Hematopoietic multipotent progenitor cell treated with erythropoietin and hydrocortisone succinate and interleukin-3 and kit ligand, for 6 days (in vitro differentiated cells): ENCODE data around the gene NUAK2.

Experiments used
- DNase-seq: peaks from one replicate; pipeline ENCODE4 v3.0.0-alpha.2; 2015

NUAK2 gene

DNA sequence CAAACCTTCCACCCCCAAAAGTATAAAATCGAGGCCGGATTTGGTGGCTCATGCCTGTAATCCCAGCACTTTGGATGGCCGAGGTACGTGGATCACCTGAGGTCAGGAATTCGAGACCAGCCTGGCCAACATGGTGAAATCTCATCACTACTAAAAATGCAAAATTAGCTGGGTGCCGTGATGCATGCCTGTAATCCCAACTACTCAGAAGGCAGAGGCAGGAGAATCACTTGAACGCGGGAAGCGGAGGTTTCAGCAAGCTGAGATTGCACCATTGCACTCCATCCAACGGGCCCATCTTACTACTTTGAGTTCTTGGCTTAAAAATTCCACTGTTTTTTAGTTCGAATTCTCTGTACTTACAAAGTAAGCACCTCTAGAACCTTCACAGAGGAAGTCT is 24.2 kb upstream of the NUAK2 start:
- no peak for DNase-seq

DNA sequence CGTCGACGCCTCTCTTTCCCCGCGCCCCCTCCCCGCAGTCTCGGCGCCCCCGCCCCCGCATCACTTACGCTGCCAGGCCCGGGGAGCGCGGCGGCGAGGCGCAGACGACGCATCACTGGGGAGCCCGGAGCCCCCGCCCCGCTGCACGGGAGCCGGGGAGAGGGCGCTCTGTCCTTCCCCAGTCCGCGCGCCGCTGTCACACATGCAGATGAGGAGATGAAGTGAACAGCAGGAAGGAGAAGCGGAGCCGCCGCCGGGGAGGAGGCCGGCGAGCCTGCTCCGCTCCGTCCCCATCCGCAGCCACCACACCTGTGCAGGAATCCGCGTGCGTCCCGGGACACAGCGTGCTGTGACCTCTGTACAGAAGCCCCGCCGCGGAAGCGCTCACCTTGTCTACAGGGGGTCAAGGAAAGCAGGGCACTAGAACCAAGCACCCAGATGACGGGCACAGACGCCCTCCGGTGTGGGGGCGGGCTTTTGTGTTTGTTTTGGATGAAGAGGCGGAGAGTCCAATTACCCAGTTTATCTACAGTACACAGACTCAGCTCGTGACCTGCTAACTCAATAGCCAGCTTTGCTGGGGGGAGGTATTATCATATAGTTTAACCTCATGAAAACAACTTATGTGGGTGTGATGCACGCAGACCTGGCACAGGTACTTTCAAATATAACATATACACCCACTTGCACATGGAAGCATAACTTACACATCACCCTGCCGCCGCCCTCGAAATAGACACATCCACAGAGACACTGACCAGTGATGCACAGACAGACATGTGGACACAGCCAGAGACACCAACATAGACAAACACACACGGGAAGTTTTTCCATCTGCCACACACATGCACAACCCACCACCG is 22.8 kb upstream of the NUAK2 start:
- peak; percentile 92 for DNase-seq

DNA sequence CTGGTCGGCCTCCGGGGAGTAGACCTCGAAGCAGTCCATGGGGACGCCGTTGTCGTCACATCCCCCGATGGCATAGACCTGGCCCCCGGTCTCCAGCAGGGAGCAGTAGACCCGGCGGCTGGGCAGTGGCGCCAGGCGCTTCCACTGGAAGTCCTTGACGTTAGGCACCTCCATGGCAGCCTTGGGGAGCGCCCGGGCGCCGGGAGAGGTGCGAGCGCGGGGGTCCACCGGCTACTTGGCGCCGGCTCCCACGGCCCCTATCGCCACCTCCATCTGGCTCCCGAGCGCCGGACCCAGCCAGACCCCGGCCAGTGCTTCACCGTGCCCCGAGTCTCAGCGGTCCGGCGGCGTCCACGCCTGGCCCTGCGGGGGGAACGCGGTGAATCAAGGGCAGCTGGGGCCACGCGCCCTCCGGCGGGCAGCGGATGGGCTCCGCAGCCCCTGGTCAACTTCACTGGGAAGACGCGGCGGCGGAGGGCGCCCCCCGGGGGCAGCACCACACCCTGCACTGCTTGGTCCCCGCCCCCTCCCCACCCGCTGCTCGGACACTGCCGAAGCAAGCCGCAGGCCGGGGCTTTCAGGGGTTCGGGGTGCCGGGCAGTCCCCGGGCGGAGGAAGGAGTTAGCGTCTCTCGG is 22.0 kb upstream of the NUAK2 start:
- DNase-seq, result peak; percentile 63

DNA sequence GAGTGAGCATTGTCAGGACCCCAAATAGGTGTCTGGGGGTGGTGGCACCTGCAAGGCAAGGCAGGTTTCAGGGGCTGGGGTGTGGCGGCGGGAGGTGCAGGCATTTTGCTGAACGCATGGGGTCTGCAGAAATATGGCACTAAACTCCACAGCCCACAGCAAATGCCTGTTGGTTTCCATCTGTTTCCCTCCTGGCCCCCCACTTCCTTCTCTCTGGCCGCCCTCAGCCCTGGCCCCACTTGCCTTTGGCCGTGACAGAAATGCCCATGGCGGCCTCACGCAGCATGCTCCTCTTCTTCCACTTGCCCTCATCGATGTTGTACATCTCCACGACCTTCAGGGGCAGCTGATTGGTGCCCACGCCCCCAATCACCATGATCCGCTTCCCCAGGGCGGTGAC is 21.4 kb upstream of the NUAK2 start:
- DNase-seq, result no peak

DNA sequence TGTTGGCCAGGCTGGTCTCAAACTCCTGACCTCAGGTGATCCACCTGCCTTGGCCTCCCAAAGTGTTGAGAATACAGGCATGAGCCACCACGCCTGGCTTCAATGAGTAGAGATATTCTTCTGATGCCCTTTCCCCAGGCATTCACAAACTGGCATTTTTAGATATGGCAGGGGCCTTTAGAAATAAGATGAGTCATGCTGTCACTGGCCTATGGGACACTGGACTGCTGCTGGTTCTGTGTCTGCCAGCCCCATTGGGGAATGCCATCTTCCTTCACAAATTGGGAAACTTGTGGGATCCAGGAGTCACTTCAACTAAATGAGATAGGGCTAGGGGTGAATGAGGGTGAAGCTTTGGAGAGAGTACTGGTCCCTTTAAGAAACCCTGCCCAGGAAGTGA is 19.1 kb upstream of the NUAK2 start:
- DNase-seq, result no peak

DNA sequence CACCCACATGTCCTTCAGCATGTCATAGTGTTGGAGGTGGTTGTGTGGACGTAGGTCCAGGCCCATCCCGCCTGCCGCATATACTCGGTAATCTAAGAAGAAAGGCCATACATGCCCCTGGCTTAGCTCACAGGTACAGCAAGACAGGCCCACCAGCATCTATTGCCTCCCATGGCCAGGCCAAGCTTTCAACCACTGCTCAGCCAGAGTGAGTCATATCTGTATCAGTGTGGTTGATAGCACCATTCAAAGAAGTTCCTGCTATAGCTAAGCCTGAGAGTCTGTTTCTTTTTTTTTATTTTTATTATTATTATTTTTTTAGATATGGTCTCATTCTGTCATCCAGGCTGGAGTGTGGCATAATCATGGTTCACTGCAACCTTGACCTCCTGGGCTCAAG is 18.2 kb upstream of the NUAK2 start:
- no peak for DNase-seq

DNA sequence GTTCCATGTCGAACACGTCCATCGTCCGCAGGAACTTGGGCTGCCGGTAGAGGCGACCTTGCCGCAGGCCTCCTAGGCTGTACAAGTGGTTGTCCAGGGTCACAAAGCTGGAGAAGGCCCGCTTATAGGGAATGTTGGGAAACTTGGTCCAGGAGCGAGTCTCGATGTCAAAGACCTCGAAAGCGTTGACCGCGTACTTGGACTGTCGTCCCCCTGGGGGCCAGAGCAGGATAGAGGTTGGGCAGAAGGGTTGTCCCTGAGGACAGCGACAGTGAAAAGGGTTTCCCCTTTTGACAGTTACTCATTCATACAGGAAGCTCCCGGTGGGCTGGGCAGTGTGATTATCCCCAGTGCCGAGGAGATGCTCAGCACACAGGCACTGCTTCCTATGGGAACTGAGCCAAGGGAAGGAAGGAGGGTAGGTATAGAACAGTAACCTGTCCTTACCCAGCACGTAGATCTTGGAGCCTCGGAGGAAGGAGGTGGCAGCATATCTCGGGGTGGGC is 17.7 kb upstream of the NUAK2 start:
- no peak for DNase-seq

DNA sequence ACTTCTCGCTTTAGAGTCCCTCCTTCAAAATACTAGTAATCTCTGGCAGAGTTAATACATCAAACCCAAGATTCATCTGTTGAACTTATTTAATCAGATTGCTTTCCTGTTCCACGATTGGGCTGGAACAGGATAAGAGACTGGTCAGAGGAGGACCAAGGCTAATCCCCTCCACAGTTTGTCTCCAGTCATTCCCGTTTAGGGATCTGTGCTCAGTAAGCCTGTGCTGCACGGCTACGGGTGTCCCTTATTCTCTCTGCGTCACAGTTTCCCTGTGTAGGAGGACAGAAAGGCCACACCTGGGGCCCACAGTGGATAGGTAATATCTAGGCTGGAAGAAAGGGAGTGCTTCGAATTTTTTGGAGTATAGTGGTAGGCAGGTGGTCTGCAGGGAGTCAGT is 16.5 kb upstream of the NUAK2 start:
- DNase-seq, result no peak

DNA sequence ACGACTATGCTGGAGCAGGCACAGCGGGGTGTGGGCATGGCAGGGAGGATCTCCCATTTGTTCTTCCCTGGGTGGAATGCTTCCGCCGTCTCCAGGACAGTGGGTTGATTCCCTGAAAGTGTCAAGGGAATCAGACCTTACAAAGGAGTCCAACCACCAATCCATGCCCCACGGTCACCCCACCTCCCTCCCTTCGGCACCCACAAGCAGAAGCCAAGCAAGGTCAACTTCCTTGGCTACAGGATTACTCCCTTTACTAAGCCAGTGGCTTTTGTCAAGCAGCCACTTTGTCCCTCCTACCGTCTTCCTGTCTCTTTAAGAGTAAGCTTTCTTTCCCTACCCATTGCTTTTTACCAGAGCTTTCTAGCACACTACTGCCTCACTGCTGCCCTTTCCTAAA is 15.9 kb upstream of the NUAK2 start:
- no peak for DNase-seq

DNA sequence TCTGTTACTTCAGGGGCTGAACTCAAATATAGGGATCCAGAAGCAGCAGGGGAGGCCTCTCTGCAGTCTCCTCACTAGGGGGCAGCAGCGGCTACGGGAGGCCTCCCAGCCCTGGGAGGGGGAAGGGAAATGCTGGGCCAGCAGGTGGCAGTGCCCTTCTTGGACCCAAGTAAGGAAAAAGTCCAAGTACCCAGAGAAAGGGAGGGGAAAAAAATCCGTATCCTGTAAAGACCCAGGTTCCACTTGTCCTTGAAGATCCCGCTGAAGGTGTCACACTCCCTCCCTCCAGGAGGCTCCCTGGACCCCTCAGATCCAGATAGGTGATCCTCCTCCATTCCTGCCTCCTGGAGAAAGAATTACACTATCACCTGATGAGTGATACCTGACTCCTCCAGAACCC is 14.1 kb upstream of the NUAK2 start:
- peak; percentile 92 for DNase-seq

DNA sequence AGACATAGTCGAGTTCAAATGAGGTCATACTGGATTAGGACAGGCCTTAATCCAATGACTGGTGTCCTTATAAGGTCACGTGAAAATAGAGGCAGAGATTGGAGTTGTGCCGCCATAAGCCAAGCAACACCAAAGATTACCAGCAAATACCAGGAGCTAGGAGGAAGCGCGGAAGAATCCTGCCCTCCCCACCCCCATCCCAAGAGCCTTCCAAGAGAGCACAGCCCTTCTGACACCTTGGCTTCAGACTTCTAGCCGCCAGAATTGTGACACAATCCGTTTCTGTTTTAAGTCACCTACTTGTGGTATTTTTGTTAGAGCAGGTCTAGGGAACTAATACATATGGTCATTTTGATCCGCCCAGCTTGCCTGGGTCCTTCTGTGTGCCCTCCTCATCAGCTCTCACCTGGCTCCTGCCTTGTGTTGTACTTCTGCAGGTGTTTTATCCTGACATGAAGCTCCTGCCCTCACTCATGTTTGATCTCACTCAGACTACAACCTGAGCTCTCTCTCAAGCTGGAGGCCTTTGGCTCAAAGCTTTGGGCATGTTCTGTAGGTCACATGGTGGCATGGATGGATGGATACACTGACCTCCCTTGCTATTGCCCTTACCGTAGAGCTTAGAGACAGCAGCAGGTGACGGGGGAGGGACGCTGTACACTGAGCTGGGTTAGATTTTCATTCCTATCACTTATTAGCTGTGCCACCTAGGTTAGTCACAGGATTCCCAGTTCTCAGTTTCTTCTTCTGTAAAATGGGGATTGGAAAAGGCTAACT is 10.7 kb upstream of the NUAK2 start:
- no peak for DNase-seq

DNA sequence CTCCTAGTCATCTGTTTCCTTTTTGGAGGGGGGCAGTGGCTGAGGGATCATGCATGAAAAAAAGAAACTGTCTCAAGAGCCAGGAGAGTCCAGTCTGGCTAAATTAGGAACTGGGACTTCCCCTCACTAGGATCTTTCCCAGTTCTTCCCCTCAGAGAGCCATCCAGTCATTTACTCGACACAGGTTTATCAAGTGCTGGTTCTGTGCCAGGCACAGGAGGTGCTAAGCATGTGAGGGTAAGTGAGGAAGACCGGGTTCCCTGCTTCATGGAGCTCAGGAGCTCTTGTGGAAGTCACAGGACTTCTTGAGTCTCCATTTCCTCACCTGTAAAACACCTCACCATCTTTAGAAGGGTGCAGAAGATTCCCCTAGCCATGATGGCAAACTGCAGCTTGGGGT is 8.6 kb upstream of the NUAK2 start:
- DNase-seq, result no peak

DNA sequence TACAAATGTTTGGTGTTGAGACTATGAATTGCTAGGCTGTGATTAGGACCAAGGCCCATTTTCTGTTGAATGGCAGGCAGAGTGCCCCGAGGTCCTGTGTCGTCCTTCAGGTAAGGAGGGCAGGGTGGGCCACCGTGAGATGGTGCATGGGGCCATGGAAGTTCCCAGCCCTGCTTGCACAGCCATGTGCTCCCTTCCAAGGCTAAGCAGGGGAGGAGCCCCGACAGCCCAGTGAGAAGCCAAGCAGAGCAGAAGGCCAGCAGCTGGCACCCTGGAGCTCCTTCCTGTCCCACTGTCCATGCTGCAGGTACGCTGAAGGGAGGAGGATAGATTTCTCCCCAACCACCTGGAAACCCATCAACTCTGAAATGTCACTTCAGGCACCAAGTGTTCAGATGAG is 8.2 kb upstream of the NUAK2 start:
- no peak for DNase-seq

DNA sequence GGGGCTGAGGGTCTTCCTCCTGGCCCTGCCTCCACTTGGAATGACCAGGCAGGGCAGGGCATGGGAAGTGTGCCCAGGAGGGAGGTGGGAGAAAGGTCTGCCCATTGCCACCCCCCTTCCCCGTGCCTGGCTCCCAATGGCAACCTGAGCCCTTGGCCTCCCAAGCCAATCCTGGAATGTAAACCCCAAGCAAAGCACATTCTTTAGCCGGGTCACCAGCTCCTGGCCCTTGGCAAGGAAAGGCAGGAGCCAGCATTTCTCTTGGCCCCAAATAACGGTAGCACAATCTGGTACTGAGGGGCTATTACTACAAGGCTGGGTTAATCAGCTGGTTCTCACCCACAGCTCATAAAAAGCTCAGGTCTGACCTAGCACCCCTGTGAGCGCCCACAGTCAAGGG is 6.9 kb upstream of the NUAK2 start:
- DNase-seq, result no peak

DNA sequence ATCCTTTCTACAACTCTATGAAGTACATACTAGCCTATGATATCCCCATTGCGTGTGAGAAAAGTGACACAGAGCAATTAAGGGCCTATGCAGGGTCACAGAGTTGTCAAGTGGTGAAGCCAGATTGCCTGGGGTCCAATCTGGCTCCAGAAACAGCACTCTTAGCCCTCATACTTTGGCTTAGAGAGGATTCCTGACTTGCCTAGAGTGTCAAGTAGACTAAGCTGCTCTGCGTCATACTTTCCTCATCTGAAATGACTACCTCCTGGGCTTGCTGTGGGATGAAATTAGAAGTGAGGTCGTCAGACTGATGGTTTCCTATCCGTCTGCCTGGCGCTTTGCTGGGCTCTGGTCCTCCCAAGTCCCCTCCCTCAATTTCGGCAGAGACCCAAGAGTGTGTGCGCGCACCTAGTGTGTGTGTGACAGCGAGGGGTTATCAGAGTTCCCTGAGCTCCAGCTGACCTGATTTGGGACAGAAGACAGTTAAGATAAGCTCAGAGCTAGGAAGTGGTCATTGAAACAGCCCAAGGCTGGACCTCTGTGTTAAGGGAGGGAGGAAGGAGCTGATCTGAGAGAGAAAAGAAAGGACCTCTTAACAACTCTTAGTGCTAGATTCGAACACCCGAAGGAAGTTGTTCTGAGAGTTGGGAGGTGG is 5.4 kb upstream of the NUAK2 start:
- DNase-seq, result no peak

DNA sequence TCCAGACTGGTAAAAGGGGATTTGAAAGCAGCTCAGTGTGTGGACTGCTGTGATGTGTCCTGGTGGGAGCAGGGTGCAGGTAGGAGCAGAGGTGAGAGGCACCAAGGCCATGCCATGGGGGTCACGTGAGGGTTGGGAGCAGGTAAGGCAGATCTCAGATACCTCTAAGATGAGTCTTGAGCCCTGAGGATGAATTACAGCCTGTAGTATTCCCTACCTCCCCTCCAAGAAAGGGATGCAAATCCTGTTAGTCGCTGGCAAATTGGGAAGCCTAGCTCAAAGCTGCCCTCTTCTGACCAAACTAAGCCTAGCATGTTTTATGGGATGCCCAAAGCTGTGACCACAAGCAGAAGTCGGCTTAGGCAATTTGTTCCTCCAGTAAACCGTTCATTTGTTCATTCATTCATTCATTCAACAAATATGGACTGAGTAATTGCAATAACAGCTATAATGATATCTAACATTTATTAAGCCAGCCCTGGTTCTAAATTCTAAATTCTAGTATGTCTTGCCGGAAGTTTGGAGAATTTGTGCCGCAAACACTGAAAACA is 3.9 kb upstream of the NUAK2 start:
- peak; percentile 76 for DNase-seq

DNA sequence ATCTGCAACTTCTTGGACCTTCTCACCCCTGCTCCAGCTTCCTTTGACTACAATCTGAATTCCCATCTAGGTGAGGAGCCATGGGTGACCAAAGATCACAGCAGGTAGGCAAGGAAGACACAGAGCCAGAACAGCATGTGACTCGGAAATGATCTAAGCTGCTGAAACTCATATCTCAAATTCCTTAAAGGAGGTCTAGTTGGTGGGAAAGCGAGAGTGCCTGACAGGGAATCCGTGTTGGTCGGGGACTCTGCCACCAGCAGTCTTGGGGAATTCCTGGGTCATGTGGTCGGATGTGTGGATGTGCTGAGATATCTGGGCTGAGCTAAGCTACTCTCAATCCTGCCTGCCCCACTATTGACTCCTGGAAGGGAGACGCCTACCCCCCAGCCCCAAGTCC is 3.2 kb upstream of the NUAK2 start:
- DNase-seq, result no peak

DNA sequence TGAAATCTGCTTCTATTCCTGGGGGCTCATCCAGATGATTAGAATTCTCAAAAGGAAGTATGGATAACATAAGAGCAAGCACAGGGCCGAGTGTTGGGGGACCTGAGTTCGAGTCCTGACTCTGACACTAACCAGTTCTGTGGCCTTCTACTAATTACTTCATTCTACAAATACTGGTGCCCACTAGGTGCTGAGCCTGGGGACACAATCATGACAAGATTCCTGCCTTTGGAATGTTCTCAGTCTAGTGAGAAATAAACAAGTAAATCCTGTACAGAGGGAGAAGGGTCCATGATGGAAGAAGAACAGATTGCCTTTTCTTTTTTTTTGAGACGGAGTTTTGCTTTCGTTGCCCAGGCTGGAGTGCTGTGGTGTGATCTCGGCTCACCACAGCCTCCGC is 2.2 kb upstream of the NUAK2 start:
- DNase-seq, result no peak

DNA sequence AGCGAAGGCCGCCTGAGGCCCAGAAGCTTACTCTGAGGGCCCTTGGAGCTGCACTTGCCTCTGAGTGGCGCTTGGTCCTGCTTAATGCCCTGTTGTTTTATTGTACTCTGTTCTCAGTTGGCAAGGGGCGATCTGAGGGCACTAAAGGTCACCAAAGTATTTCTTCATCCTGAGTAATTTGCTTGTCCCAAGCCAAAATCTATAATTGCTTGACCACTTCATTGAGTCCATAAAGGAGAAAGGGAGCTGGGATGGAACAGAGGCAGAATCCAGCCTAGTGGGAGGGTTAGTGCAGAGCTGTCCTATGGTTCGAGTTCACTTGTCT is 376 bp upstream of the NUAK2 start:
- DNase-seq, result no peak

DNA sequence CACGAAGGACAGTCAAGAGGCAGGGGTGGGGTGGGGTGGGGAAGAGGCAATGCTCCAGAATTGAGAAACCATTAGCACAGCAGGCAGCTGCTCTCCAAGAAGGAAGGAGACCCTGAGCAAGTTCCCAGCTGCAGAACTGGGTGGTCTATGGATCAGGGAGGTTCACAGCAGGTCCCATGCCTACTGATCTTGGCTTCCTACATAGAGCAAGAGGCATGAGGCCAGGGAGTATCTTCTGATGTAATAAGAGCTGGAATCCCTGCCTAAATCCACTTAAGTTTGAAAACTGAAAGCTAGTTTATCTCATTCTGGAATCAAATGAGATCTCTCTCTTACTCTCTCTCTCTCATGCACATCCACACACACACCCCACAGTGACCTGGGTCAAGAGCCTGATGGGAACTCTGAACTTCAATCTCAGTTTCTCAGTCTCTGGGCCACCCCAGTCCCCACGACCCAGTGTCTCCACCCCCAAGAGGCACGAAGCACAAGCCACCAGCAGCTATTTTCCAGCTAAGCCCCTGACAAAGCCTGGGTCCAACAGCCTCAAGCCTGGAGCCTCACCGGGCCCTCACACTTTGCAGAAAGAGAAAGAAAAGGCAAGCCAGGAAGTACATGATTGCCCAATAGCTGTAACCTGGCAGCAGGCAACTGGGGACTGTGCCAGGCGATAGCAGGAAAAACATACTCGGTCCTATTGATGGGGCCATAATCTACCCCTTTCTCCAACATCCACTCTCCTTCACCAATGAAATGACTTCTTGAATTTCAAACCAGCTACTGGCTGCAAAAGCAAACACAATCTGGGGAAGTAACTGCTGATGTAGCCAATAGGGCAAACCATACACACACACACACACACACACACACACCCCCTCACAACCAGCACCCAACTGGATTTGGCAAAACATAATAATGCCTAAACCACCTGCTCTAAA is 2.2 kb downstream of the NUAK2 start:
- peak; percentile 43 for DNase-seq

DNA sequence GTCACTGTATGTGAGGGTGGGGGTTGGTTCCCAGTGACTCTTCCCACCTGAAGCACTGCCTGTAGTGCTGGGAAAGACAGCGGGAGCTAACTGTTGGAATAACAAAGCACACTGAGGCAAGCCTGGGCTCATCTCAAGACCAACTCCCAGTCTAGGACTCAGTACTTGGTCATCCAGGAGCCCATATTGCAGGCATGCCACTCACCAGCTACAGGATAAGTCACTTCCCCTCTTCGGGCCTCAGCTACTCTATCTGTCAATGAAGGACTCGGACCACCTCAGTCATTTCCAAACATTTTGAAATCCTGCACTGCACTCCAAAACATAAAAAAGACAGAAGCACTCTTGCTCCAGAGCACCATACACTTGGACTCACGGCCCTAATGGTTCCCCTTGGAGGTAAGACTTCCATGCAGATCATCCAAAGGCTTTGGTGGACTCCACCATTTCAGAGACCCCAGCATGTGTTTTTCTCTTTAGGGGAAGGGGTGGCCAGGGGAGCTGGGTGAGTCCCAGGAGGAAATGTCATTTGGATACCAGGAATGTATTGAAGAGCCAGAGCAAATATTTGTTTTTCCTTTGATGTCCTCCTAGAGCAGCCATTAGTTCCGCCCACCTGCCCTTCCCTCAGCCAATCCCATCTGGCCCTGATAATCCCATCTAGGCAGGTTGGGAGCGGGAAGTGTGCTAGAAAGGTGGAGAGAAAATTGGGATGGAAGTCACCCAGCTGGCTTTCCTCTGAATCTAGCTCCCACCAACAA is 3.1 kb downstream of the NUAK2 start:
- DNase-seq, result no peak
